PC-9 (cell line): ENCODE results near the gene DCLK3. TPM values are rescaled to one million over a fixed set of nuclear protein-coding genes. Genes with fewer than 3 reads are reported as not detected.

Source experiments
- BruUV-seq: library from RNA; stranded (reverse); fragments of 400-500 nt; replicated peaks from 2 replicates; lab custom pipeline; 2021; lab: Mats Ljungman, UMichigan
- CTCF ChIA-PET: fragments of 300-600 bp; sonication (Branson Sonifier 250); formaldehyde crosslinking; loops from one replicate; lab custom pipeline; 2022; ENCODE audit warnings: antibody characterized with exemption; lab: Charles Lee
- POLR2A ChIA-PET: fragments of 300-600 bp; sonication (Branson Sonifier 250); formaldehyde crosslinking; loops from one replicate; lab custom pipeline; 2022; ENCODE audit warnings: antibody characterized with exemption; ENCODE audit not compliant: unreplicated experiment; lab: Charles Lee
- DNase-seq, 2 experiments: peaks; one replicate each; pipeline versions ENCODE4 v3.0.0 to v3.0.0-alpha.2; 2015 to 2022; ENCODE audit warnings: mixed read lengths in 1 of 2
- H2AFZ ChIP-seq: fragments of 200-600 bp; sonication (generic); 2 replicates; pipeline ENCODE4 v1.8.1; 2017; ENCODE audit warnings: antibody characterized with exemption
- H3F3A ChIP-seq: fragments of 200-600 bp; sonication (generic); 2 replicates; pipeline ENCODE4 v1.8.1; 2017; ENCODE audit warnings: antibody characterized with exemption, mild to moderate bottlenecking, low read depth; ENCODE audit not compliant: insufficient read depth
- H3K27ac ChIP-seq: fragments of 200-600 bp; sonication (generic); 2 replicates; pipeline ENCODE4 v1.6.1; 2016; ENCODE audit warnings: mixed run types
- H3K27me3 ChIP-seq: fragments of 200-600 bp; sonication (generic); 2 replicates; pipeline ENCODE4 v1.6.1; 2016; ENCODE audit warnings: low read depth, mixed run types; ENCODE audit not compliant: insufficient read depth
- H3K36me3 ChIP-seq: fragments of 200-600 bp; sonication (generic); 2 replicates; pipeline ENCODE4 v1.6.1; 2016; ENCODE audit warnings: low read depth, mixed run types
- H3K4me1 ChIP-seq: fragments of 200-600 bp; sonication (generic); replicated peaks from 2 replicates; pipeline ENCODE4 v1.6.1; 2016; ENCODE audit warnings: mixed run types; ENCODE audit not compliant: insufficient read depth
- H3K4me2 ChIP-seq: fragments of 200-600 bp; sonication (generic); 2 replicates; pipeline ENCODE4 v1.6.1; 2017; ENCODE audit warnings: mixed run types
- H3K4me3 ChIP-seq: fragments of 200-600 bp; sonication (generic); 2 replicates; pipeline ENCODE4 v1.6.1; 2016; ENCODE audit warnings: mixed run types
- H3K79me2 ChIP-seq: fragments of 200-600 bp; sonication (generic); 2 replicates; pipeline ENCODE4 v1.6.1; 2017; ENCODE audit warnings: low read depth, mixed run types
- H3K9me2 ChIP-seq: fragments of 200-600 bp; sonication (generic); 2 replicates; pipeline ENCODE4 v1.8.1; 2017; ENCODE audit warnings: mild to moderate bottlenecking; ENCODE audit not compliant: insufficient read depth
- H3K9me3 ChIP-seq: fragments of 200-600 bp; sonication (generic); 2 replicates; pipeline ENCODE4 v1.8.1; 2016; ENCODE audit warnings: low read depth; ENCODE audit not compliant: insufficient read depth
- H4K20me1 ChIP-seq: fragments of 200-600 bp; sonication (generic); 2 replicates; pipeline ENCODE4 v1.8.1; 2017; ENCODE audit not compliant: insufficient read depth
- EZH2 ChIP-seq: fragments of 200-600 bp; sonication (generic); IDR thresholded peaks from 2 replicates; pipeline ENCODE4 v1.8.0; 2017; ENCODE audit warnings: antibody characterized with exemption, low read depth
- intact Hi-C: fragments of 100-400 bp; cut with micrococcal nuclease; formaldehyde crosslinking; loops from one replicate; pipeline ENCODE4 v1.10.0; 2022; ENCODE audit not compliant: unreplicated experiment
- total RNA-seq: library from RNA; stranded (reverse); gene quantifications from 2 replicates; pipeline ENCODE4 v1.2.3, GENCODE V29; 2021
- TF ChIP-seq, protein P1 (sequence below): fragments of 200-600 bp; sonication (generic); conservative IDR thresholded peaks from 2 replicates; pipeline ENCODE4 v1.6.1; 2017; ENCODE audit warnings: mixed run types, antibody characterized with exemption, mild to moderate bottlenecking, moderate library complexity

The DCLK3 gene
- total RNA-seq, 1 experiment from 2014 or later: not detected

- H3K4me3 ChIP-seq: no peak overlapping the region
- H3K9me3 ChIP-seq: no peaks in the 10 kb centered on the region
- no TSS peak for BruUV-seq
- no peaks in the 10 kb centered on the region for H3K9me2 ChIP-seq
- no peaks in the 10 kb centered on the region for H3K4me1 ChIP-seq
- H3K79me2 ChIP-seq: no peaks in the 10 kb centered on the region
- H3K27me3 ChIP-seq: peaks cover 17% of the 10 kb centered on the region; the same call in 1 of the 2 replicates
- H3F3A ChIP-seq: no peaks in the 10 kb centered on the region
- no peak overlapping the region for H3K27ac ChIP-seq
- H3K36me3 ChIP-seq: no peaks in the 10 kb centered on the region
- TF ChIP-seq, protein P1, sequence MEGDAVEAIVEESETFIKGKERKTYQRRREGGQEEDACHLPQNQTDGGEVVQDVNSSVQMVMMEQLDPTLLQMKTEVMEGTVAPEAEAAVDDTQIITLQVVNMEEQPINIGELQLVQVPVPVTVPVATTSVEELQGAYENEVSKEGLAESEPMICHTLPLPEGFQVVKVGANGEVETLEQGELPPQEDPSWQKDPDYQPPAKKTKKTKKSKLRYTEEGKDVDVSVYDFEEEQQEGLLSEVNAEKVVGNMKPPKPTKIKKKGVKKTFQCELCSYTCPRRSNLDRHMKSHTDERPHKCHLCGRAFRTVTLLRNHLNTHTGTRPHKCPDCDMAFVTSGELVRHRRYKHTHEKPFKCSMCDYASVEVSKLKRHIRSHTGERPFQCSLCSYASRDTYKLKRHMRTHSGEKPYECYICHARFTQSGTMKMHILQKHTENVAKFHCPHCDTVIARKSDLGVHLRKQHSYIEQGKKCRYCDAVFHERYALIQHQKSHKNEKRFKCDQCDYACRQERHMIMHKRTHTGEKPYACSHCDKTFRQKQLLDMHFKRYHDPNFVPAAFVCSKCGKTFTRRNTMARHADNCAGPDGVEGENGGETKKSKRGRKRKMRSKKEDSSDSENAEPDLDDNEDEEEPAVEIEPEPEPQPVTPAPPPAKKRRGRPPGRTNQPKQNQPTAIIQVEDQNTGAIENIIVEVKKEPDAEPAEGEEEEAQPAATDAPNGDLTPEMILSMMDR: no peak
- TF ChIP-seq EZH2: no peak
- H3K4me2 ChIP-seq: no peak overlapping the region
- no peak for DNase-seq
- H2AFZ ChIP-seq: no peak overlapping the region
- CTCF ChIA-PET: no interaction called here
- intact Hi-C loops: no loop called here
- H4K20me1 ChIP-seq: no peaks in the 10 kb centered on the region
- POLR2A ChIA-PET: interaction anchor here (0.6 kb wide), 1 partner anchor 15 kb away, joined by 3 read pairs; no protein-coding TSS in a partner anchor
These were observed 1.2 kb downstream of the DCLK3 start for GRCh38 chr3:36762918-36763849.

GRCh38 chr3:36761779-36762178, 2.6 kb downstream of the DCLK3 start:
- Histone ChIP-seq H3K36me3 (no peaks in the 10 kb centered on the region), H3K4me1 (no peaks in the 10 kb centered on the region), H3K27me3 (peaks cover 17% of the 10 kb centered on the region; the same call in 1 of the 2 replicates), H3F3A (no peaks in the 10 kb centered on the region), H2AFZ (no peak overlapping the region), H3K4me2 (no peak overlapping the region), H3K79me2 (no peaks in the 10 kb centered on the region), H3K9me3 (no peaks in the 10 kb centered on the region), H3K4me3 (no peak overlapping the region), H4K20me1 (no peaks in the 10 kb centered on the region), H3K27ac (no peak overlapping the region), H3K9me2 (no peaks in the 10 kb centered on the region)
- no TSS peak for BruUV-seq
- intact Hi-C loops: no loop called here
- DNase-seq: no peak
- POLR2A ChIA-PET: no interaction called here
- CTCF ChIA-PET: no interaction called here
- TF ChIP-seq EZH2: no peak
- TF ChIP-seq, protein P1: no peak

DNA sequence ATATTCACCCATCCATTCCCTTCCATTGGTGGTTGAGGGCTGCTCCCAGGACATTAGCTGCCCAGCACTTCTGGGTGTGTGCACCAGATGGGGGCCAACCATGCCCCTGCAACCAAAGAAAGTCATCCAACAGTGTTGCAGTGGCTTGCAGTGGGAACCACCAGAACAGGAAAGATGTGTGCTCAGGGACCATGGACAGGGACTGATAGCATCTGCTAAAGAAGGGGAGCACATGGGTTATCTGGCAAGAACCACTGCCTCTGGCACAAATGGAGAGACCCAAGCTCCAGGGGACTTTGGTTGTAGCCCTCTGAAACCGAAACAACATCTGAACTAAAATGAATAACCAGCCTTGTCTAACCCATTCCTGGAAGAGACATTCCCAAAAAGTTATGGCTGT, 8.1 kb downstream of the DCLK3 start:
- POLR2A ChIA-PET: no interaction called here
- H3K9me2 ChIP-seq: no peaks in the 10 kb centered on the region
- H3F3A ChIP-seq: no peaks in the 10 kb centered on the region
- BruUV-seq: no TSS peak
- H3K9me3 ChIP-seq: no peaks in the 10 kb centered on the region
- DNase-seq: no peak
- H3K27ac ChIP-seq: no peak overlapping the region
- no peak overlapping the region for H2AFZ ChIP-seq
- intact Hi-C loops: no loop called here
- no peaks in the 10 kb centered on the region for H3K79me2 ChIP-seq
- no peaks in the 10 kb centered on the region for H4K20me1 ChIP-seq
- no peaks in the 10 kb centered on the region for H3K36me3 ChIP-seq
- no peak overlapping the region for H3K4me2 ChIP-seq
- CTCF ChIA-PET: no interaction called here
- no peak overlapping the region for H3K4me3 ChIP-seq
- no peak for TF ChIP-seq EZH2
- TF ChIP-seq, protein P1: no peak
- H3K27me3 ChIP-seq: peaks cover 4% of the 10 kb centered on the region; the same call in 1 of the 2 replicates
- H3K4me1 ChIP-seq: no peaks in the 10 kb centered on the region
